GM21515 (cell line): Measurements from ENCODE around the gene SNCB.
A peak's percentile ranks its signal among the peaks of the same experiment; 100 is the strongest.

Experiments used
- ATAC-seq: cut with Tn5 transposase; IDR thresholded peaks from one replicate; pipeline ENCODE4 v1.9.1; 2021; ENCODE audit not compliant: unreplicated experiment

Gene SNCB

DNA sequence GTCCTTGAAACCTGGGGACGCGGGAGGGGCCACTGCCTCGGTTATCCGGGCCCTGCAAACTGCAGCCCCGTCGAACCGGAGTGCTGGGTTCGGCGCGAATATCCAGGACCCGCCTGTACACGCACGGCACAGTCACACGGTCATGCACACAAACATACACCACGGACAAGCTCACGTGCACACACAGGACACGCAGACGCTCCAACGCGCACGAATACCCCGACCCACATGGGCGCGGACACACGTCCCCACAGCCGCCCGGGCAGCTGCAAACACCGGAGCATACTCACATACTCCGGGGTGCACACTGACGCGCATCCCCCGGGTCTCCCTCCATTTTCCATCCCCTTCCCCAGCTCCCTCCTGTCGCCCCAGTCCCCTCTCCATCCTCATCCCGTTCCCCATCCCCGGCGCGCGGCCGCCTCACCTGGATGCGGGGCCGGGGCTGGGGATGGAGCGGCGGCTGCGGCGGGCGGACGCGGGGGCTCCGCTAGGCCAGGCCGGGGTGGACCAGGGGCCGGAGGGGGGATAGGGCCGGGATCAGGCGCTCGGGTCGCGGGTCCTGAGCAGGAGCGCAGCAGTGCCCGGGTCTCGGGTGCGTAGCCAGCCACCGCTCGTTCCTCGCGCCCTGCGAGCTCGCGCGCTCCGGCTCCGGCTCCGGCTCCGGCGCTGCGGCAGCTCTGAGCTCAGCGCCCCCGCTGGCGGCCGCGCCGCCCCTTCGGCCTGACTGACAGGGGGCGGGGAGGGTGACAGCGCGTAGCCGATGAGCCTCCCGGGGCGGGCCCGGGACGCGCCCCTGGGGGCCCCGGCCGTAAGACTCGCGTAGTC, at the start of gene SNCB, which contains the start of gene EIF4E1B:
TSS of gene SNCB (minus strand) at position 682 of the 828 bp plus-strand sequence. CDS start 880 bp downstream, outside the sequence.
TSS of gene EIF4E1B (plus strand) at position 823 of the 828 bp plus-strand sequence. CDS start 12,113 bp downstream, outside the sequence.
- no peak for ATAC-seq

DNA sequence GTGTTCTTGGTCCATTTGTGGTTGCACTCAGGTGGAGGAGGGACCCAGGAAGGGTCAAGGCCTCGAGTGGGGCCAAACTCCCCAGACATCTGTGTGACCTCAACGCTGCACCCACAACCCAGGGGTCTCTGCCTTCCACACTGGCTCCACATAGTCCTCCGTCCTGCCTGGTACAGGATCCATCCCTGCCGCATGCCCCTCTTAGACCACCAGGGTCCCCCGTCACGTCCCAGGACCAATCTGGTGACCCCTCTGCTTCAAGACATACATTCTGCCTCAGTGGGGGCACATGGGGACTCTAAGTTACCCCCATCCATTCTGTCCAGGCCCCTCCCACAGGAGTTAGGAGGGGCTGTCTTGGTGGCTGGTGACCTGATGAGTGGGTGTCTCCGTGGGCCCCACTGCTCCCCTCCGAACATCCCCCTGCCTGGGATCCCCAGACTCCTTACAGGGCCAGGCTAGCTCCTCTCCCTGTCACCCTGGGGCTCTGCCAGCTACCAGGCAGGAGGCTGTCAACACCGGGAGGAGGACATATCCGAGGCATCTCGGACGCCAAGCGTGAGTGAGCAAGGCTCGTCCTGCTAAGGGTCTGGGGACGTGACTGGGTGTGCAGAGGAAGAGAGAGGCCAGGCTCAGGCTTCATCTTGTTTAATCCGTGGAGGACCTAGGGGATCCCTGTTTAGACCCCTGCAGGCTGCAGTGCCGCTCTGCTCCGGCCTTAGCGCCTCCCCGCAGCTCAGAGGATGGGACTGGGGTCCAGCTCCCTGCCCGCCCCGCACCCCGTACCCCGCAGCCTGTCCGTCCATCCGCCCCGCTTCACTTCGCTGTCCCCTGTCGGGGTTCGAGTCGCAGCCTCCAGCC, 49.3 kb upstream of the SNCB start:
- no peak for ATAC-seq

- ATAC-seq, result no peak
Observed at GRCh38 chr5:176678584-176678983, 48.2 kb upstream of the SNCB start.

DNA sequence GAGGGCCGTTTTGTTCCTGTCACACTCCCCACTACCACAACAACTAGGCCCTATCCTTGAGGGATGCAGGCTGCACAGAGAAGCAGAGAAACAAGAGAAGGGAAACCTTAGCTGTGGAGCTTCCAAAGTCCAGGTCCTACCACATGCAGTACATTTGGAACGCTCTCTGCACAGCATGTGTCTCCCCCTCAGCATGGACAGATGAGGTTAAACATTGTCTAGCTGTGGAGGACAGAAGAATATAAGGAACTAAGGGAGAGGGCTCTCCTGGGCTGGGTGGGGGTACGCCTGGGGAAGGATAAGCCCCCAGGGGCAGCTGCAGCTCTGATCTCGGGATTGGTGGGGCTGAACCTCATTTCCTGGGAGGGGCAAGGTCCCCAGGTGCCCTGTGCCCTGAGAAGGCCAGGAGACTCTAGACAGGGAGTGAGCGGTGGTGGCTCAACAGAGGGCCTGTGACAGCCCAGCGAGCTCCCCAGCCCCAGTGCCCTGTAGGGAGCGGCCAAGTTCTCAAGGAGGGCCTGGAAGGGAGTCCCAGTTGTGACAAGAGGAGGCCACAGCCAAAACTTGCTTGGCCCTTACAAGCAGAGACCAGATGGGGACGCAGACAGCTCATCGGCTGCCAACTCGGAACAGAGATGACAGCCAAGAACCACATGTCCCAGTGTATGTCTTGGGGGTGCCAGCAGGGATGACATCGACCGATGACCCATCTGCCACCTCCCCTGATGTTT, 47.0 kb upstream of the SNCB start:
- ATAC-seq, result no peak

- peak; percentile 73 for ATAC-seq
Observed at GRCh38 chr5:176676361-176676824, 46.1 kb upstream of the SNCB start.

DNA sequence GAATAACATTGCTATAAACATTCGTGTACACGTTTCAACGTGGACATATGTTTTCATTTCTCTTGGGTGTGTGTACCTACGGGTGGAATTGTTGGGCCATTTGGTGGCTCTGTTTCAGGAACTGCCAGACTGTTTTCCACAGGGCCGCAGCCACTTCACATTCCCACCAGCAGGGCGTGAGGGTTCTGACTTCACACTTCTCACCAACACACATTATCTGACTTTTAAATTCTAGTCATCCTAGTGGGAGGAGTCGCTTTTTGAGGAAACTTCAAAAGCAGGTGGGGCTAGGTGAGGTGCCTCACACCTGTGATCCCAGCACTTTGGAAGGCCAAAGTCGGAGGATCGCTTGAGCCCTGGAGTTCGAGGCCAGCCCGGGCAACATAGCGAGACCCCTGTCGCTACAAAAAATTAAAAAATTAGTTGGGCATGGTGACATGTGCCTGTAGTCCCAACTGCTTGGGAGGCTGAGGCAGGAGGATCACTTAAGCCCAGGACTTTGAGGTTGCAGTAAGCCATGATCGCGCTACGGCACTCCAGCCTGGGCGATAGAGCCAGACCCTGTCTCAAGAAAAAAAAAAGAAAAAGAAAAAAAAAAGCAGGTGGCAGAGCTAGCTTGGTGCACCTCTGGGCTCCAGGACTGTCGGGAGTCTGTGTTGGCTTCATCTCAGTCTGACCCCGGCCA, 45.5 kb upstream of the SNCB start:
- ATAC-seq, result no peak

- no peak for ATAC-seq
Observed at GRCh38 chr5:176674799-176675198, 44.5 kb upstream of the SNCB start.

DNA sequence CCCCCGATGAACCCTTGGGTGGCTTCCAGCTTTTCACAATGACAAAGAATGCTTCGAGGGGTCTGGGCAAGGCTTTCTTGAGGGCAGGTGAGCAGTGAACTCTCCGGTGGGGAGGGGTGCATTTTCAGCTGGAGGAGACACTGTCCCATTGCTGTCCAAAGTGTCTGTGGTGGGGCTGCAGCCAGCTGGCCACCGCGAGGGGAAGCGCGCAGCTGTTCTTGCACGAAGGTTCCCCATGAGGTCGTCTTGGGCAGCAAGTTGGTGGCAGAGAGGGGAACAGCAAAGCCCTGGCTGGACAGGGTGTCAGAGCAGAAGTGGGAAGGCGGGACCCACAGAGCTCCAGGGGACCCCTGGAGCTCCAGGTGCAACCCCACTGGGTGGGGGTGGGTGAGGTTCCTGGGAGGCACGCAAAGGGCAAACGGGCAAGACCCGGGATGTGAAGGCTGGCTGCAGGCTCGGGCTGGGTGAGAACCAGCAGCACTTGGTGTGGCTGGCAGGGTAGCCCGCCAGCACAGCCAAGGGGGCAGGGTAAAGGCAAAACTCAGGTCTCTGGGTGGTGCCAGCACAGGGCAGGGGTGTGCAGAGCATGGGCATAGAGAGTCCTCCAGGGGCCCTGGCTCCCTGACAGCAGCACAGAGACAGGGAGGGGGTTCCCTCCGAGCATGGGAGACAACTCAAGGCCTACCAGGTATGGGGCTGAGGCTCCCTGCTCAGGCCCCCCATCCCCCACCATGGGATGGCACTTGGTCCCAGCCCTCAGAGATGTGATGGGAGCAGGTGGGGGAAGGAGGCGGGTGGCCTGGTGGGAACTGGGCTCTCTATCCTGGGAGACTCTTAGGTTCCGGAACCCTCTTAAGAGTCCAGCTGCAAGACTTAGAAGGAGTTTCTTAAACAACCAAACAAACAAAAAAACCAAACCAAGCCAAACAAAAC, 43.6 kb upstream of the SNCB start:
- no peak for ATAC-seq

GRCh38 chr5:176671890-176672747, 41.8 kb upstream of the SNCB start:
- ATAC-seq, result no peak

- ATAC-seq, result no peak
Observed at GRCh38 chr5:176671399-176671798, 41.1 kb upstream of the SNCB start.

- ATAC-seq, result no peak
Observed at GRCh38 chr5:176670449-176670848, 40.1 kb upstream of the SNCB start.

DNA sequence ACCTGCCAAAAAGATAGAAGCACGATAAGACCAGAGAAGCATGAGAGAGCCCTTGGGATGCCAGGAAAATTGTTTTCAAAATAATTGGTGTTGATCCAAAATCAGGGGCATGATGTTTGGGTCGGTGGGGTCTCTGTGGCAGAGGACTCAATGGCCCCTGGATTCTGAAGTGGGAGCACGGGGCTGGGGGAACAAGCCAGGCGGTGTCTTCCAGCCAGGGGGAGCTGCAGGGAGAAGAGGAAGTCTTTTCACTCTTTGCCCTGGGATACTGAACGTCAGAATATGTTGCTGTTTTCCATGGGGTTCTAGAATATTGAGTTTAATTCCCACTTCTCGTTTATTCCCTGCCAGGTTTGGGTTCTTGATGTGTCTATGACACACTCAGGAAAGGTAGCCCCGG, 37.3 kb upstream of the SNCB start:
- no peak for ATAC-seq

DNA sequence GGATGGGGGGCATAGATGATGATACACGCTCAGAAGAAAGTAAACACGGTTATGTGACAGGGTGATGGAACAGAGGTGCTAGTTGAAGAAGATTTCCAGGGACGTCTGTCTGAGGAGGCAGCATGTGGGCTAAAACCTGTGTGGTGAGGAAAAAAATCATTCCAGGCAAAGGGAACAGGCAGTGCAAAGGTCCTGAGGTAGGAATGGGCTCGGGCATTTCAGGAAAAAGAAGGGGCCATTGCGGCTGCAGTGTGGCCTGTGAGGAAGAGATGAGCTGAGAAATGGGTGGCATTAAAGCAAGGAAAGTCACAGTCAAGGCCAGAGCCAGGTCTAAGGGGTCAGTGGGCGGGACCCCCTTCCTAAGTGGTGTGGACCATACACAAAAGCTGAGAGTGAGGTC, 35.2 kb upstream of the SNCB start:
- ATAC-seq, result no peak

DNA sequence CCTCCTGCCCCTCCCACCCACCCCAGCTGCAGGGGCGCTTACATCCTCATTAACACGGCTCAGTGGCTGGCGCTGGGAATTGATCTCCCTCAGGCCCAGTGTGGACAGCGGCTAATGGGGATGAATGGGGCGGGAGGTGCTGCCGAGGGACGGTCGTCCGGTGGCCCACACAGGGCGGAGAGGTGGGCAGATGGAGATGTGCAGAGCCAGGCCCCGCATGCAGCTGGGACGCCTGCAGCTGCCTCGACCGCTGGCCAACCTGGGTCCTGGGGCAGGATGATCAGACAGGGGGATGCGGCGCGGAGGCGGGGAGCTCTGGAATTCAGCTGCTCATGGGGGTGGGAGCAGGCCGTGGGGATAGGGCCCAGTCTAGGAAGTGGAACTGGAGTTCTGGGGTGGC, 34.6 kb upstream of the SNCB start:
- no peak for ATAC-seq

- no peak for ATAC-seq
Observed at GRCh38 chr5:176664479-176664878, 34.1 kb upstream of the SNCB start.

DNA sequence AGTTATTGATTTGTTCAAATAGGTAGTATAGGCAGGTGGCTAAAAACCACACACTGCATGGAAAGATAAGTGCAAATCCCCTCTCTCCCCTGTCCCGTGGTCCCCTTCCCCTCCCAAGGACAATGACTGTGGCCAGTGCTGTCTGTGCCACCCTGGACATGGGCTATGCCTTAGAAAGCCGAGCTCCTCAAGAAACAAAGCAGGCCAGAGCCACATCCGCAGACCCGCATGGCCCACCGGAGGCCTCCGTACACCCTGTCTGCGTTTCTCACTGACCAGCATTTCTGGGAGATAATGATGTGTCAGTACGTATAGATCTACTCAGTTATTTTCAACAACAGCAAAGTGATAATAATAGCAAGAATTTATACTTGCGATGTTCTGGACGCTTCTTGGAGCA, 33.2 kb upstream of the SNCB start:
- ATAC-seq, result no peak

- ATAC-seq, result no peak
Observed at GRCh38 chr5:176662371-176663333, 32.3 kb upstream of the SNCB start.
